Epithelial cell of prostate (primary cell): ENCODE data around the gene HEXIM1.

ENCODE experiments used
- DNase-seq: peaks from one replicate; pipeline ENCODE4 v3.0.0-alpha.2; 2011; ENCODE audit warnings: low read depth, low spot score
- H3K27ac ChIP-seq: fragments of 450-650 bp; 2 replicates; pipeline ENCODE4 v1.5.1; 2017; ENCODE audit warnings: mild to moderate bottlenecking

Gene HEXIM1

GRCh38 chr17:45148183-45149036 lies at the start of gene HEXIM1:
Gene HEXIM1, plus strand, starts transcription at chr17:45148475. Its CDS starts 716 bp downstream, at chr17:45149191.
- DNase-seq = peak; percentile 97
- peak within 1 kb of the TSS; percentile 95 for H3K27ac ChIP-seq

- DNase-seq = peak; percentile 24
- H3K27ac ChIP-seq = no peak overlapping the region
Measured at GRCh38 chr17:45098869-45099616, 49.2 kb upstream of the HEXIM1 start.

GRCh38 chr17:45101546-45101882 lies 46.8 kb upstream of the HEXIM1 start:
- no peak for DNase-seq

GRCh38 chr17:45101883-45102811 lies 46.1 kb upstream of the HEXIM1 start:
- no peak for DNase-seq
- peak overlapping the region; percentile 27 for H3K27ac ChIP-seq

More at GRCh38 chr17:45101546-45101882, 46.8 kb upstream of the HEXIM1 start:
- peak overlapping the region; percentile 27 for H3K27ac ChIP-seq

GRCh38 chr17:45102856-45103255 lies 45.4 kb upstream of the HEXIM1 start:
- peak overlapping the region; percentile 27 for H3K27ac ChIP-seq
- DNase-seq = no peak

- H3K27ac ChIP-seq = no peak overlapping the region
- no peak for DNase-seq
Measured at GRCh38 chr17:45103269-45103795, 44.9 kb upstream of the HEXIM1 start.

GRCh38 chr17:45104029-45104428 lies 44.2 kb upstream of the HEXIM1 start:
- H3K27ac ChIP-seq = no peak overlapping the region
- DNase-seq = no peak

- DNase-seq = no peak
- H3K27ac ChIP-seq = no peak overlapping the region
Measured at GRCh38 chr17:45104497-45104896, 43.8 kb upstream of the HEXIM1 start.

- no peak for DNase-seq
- H3K27ac ChIP-seq = no peak overlapping the region
Measured at GRCh38 chr17:45104907-45105624, 43.2 kb upstream of the HEXIM1 start.

GRCh38 chr17:45106096-45106495 lies 42.2 kb upstream of the HEXIM1 start:
- no peak for DNase-seq

GRCh38 chr17:45106582-45106981 lies 41.7 kb upstream of the HEXIM1 start:
- no peak overlapping the region for H3K27ac ChIP-seq
- DNase-seq = no peak

More at GRCh38 chr17:45106096-45106495, 42.2 kb upstream of the HEXIM1 start:
- no peak overlapping the region for H3K27ac ChIP-seq

- no peak overlapping the region for H3K27ac ChIP-seq
- no peak for DNase-seq
Measured at GRCh38 chr17:45107293-45108010, 40.8 kb upstream of the HEXIM1 start.

GRCh38 chr17:45108051-45108450 lies 40.2 kb upstream of the HEXIM1 start:
- DNase-seq = no peak
- H3K27ac ChIP-seq = no peak overlapping the region

GRCh38 chr17:45108595-45109521 lies 39.4 kb upstream of the HEXIM1 start:
- DNase-seq = no peak
- H3K27ac ChIP-seq = no peak overlapping the region

- H3K27ac ChIP-seq = peak overlapping the region; percentile 3
- DNase-seq = no peak
Measured at GRCh38 chr17:45110676-45111611, 37.3 kb upstream of the HEXIM1 start.

- DNase-seq = no peak
- H3K27ac ChIP-seq = peak overlapping the region; percentile 3
Measured at GRCh38 chr17:45111850-45112249, 36.4 kb upstream of the HEXIM1 start.
